Prostate gland (tissue), 2 donors: ENCODE data around the gene DLG2. TPM values are rescaled to one million over a fixed set of nuclear protein-coding genes. Genes with fewer than 3 reads are reported as not detected.
A peak's percentile ranks its signal among the peaks of the same experiment; 100 is the strongest.

Source experiments
- DNase-seq: peaks from one replicate; pipeline ENCODE4 v3.0.0-alpha.2; 2019; ENCODE audit warnings: low spot score
- H3K27ac ChIP-seq, 2 donors: fragments of 200-600 bp; sonication (generic); 2 replicates each; pipeline ENCODE4 v1.5.1; 2017 to 2019
- H3K27me3 ChIP-seq: fragments of 200-600 bp; sonication (generic); replicated peaks from 2 replicates; pipeline ENCODE4 v1.5.1; 2019; ENCODE audit not compliant: insufficient read depth
- H3K36me3 ChIP-seq, 2 donors: fragments of 200-600 bp; sonication (generic); 1 replicate in 1 of 2; 2 replicates in 1 of 2; pipeline versions ENCODE4 v1.5.1 to v1.8.1; 2017 to 2019
- H3K4me1 ChIP-seq: fragments of 200-600 bp; sonication (generic); replicated peaks from 2 replicates; pipeline ENCODE4 v1.5.1; 2019
- H3K4me3 ChIP-seq, 2 donors: fragments of 200-600 bp; sonication (generic); 2 replicates each; pipeline ENCODE4 v1.5.1; 2017 to 2019
- H3K9me3 ChIP-seq: fragments of 200-600 bp; sonication (generic); 2 replicates; pipeline ENCODE4 v1.5.1; 2017
- POLR2A ChIP-seq: fragments of 450-650 bp; IDR thresholded peaks from one replicate; pipeline ENCODE4 v1.6.1; 2016; ENCODE audit warnings: antibody characterized with exemption, mild to moderate bottlenecking
- POLR2AphosphoS5 ChIP-seq: sonication (generic); formaldehyde crosslinking; IDR thresholded peaks from one replicate; pipeline ENCODE4 v1.6.1; 2017; ENCODE audit warnings: antibody characterized with exemption
- WGBS: methylation state at CpG from one replicate; pipeline ENCODE4 v1.1.5; 2018; 5-methylcytosine and 5-hydroxymethylcytosine counted together
- intact Hi-C: fragments of 100-400 bp; cut with DNase I; formaldehyde crosslinking; loops from one replicate; pipeline ENCODE4 v1.14.2; 2022
- total RNA-seq, 2 donors: library from RNA; depleted of rRNA; stranded (reverse); fragments of >200 nt; gene quantifications; one replicate each; pipeline ENCODE4 v1.1.0, GENCODE V29; 2016
- TF ChIP-seq, protein P1 (sequence below), 4 experiments: fragments of 200-600 bp in 2 of 4; fragments of 450-650 bp in 2 of 4; sonication (generic) in 2 of 4; IDR thresholded peaks; 1 replicate in 3 of 4; 2 replicates in 1 of 4; pipeline ENCODE4 v1.5.1; 2016 to 2019; ENCODE audit warnings: antibody characterized with exemption in 4 of 4, mild to moderate bottlenecking in 2 of 4, moderate library complexity in 2 of 4

Gene DLG2
- total RNA-seq, 2 donors from 2014 or later = 9.8 to 16.2 TPM

GRCh38 chr11:85643191-85643614 lies 16.1 kb upstream of the DLG2 start:
- H3K36me3 ChIP-seq = no peaks in the 10 kb centered on the region
- WGBS = 18% methylated on average over 2 of the region's 2 CpGs
- no peaks in the 10 kb centered on the region for H3K27me3 ChIP-seq
- H3K27ac ChIP-seq = no peak overlapping the region
- DNase-seq = no peak
- intact Hi-C loops = no loop called here
- TF ChIP-seq POLR2AphosphoS5 = no peak
- TF ChIP-seq POLR2A = no peak
- TF ChIP-seq, protein P1, sequence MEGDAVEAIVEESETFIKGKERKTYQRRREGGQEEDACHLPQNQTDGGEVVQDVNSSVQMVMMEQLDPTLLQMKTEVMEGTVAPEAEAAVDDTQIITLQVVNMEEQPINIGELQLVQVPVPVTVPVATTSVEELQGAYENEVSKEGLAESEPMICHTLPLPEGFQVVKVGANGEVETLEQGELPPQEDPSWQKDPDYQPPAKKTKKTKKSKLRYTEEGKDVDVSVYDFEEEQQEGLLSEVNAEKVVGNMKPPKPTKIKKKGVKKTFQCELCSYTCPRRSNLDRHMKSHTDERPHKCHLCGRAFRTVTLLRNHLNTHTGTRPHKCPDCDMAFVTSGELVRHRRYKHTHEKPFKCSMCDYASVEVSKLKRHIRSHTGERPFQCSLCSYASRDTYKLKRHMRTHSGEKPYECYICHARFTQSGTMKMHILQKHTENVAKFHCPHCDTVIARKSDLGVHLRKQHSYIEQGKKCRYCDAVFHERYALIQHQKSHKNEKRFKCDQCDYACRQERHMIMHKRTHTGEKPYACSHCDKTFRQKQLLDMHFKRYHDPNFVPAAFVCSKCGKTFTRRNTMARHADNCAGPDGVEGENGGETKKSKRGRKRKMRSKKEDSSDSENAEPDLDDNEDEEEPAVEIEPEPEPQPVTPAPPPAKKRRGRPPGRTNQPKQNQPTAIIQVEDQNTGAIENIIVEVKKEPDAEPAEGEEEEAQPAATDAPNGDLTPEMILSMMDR (IDR thresholded peaks at IDR 0.05) = no peak
- H3K4me3 ChIP-seq = no peak overlapping the region
- H3K9me3 ChIP-seq = no peaks in the 10 kb centered on the region
- H3K4me1 ChIP-seq = peaks cover 4% of the 10 kb centered on the region

GRCh38 chr11:85634747-85635146 lies 7.6 kb upstream of the DLG2 start:
- Histone ChIP-seq H3K27ac (no peak overlapping the region), H3K4me3 (no peak overlapping the region), H3K27me3 (no peaks in the 10 kb centered on the region), H3K36me3 (peaks cover 0 to 4% of the 10 kb centered on the region in 2 donors), H3K9me3 (no peaks in the 10 kb centered on the region), H3K4me1 (no peaks in the 10 kb centered on the region)
- intact Hi-C loops = no loop called here
- TF ChIP-seq, protein P1 (IDR thresholded peaks at IDR 0.05) = no peak
- TF ChIP-seq POLR2AphosphoS5 (no peak), POLR2A (no peak)
- WGBS = 74% methylated on average over 3 of the region's 3 CpGs
- no peak for DNase-seq

DNA sequence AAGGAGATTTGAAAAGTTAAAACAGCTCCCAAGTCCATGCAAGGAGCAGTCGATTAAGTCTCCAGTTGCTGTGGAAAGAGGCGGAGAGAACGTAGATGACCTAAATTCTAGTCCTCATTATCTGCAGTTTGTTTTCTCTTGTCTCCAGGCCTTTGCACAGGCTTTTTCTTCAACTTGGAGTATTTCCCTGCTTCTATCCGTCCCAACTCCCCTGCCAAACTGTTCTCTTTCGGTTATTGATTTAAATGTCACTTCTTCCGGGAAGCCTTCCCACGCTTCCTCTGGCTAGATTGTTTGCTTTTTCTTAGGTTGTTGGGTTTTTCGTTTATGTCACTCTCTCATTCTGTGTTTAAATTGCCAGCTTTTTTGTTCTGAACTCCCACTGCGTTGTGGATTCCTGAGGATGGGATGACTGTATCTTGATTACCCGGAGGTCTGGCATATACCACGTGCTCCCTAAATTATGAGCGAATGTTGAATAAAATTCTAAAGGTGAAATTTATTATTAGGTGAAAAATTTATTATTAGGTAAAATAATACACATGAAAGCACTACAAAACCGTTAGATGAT lies 1.7 kb upstream of the DLG2 start:
- WGBS = 1% methylated on average over 13 of the region's 13 CpGs
- intact Hi-C loops = loop anchor here (2.0 to 5.0 kb wide), 3 partner anchors 18 to 58 kb away; partner anchors contain the start of genes CCDC89, CREBZF and TMEM126A
- H3K4me1 ChIP-seq = no peaks in the 10 kb centered on the region
- peak overlapping the region; percentile 89 to 92 for H3K27ac ChIP-seq
- H3K4me3 ChIP-seq = peak overlapping the region; percentile 59 to 66
- no peaks in the 10 kb centered on the region for H3K9me3 ChIP-seq
- no peak for DNase-seq
- no peaks in the 10 kb centered on the region for H3K36me3 ChIP-seq
- TF ChIP-seq POLR2A (no peak), POLR2AphosphoS5 (no peak)
- TF ChIP-seq, protein P1 (IDR thresholded peaks at IDR 0.05) = no peak
- H3K27me3 ChIP-seq = no peaks in the 10 kb centered on the region

GRCh38 chr11:85627998-85628770 lies 1.0 kb upstream of the DLG2 start, which contains the start of gene TMEM126B:
TMEM126B (plus strand) TSS chr11:85628593; CDS start chr11:85628608, 15 bp downstream.
- TF ChIP-seq, protein P1 (IDR thresholded peaks at IDR 0.05) = peak in 1 of 4 experiments; percentile 20
- TF ChIP-seq POLR2A (peak; percentile 94), POLR2AphosphoS5 (peak; percentile 97)
- Histone ChIP-seq H3K36me3 (no peaks in the 10 kb centered on the region), H3K4me1 (no peaks in the 10 kb centered on the region), H3K9me3 (no peaks in the 10 kb centered on the region), H3K27me3 (no peaks in the 10 kb centered on the region), H3K27ac (peak within 1 kb of the TSS; percentile 89 to 92), H3K4me3 (peak within 1 kb of the TSS; percentile 59 to 66)
- WGBS = under 1% methylated on average over 41 of the region's 41 CpGs
- peak; percentile 99 for DNase-seq
- intact Hi-C loops = loop anchor here (2.0 to 5.0 kb wide), 3 partner anchors 19 to 59 kb away; partner anchors contain the start of genes CCDC89, CREBZF and TMEM126A
